GM19240 (cell line): ENCODE measurements around the gene GSN.

ENCODE experiments used
- DNase-seq: peaks from one replicate; pipeline ENCODE4 v3.0.0; 2011; ENCODE audit warnings: low spot score; ENCODE audit not compliant: insufficient read length

The GSN gene

DNA sequence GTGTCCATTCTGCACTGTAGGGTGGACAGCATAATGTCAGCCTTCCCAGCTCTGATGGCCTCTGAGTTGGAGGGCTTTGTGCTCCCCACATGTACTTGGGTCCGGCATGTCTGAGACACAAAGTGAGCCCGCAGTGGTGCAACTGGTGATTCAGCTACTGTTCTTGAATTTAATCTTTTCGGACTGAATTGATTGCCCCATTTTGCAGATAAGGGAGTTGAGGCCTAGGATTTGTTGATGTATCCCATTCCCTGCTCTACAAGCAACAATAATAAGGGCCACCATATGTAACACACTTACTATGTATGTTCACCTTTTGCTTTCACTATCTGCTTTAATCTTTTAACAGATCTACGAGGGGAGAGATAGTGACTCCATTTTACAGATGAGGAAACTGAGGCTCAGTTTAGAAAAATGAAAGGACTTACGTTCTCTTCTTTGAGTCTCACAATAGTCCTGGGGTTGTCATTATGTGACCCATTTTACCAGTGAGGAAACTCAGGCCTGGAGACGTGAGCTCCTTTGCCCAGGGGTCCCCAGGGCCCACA is 4.5 kb downstream of the GSN start:
- DNase-seq: no peak

DNA sequence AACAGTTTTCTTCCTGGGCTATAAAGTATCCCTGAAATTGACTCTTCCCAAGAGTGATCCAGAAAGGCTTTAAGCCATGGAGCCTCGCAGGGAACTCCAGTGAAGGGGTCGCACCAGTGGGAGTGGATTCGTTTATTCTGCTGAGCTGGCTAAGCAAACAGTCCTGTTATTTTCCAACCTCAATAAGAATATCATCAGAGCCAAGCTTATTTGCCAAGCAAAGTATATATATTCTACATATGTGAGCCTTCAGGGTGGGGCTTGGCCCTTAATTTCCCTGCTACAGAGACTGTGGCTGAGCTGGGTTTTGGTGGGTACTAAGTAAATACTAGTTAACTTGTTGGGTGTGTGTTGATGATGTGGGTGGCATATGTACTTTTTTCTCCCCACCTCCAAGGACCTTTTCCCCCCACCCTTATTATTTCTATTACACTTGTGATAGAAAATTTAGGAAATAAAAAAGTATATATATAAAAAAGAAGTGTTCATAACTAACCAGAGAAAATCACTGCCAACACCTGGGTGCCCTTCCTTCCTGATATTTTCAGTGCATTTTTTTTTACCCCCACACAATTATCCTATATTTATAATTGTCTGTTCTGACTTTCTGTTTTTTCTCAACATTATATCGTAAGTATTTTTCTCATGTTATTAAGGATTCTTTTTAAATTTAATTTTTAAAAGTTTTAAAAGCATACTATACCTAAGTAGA is 5.3 kb downstream of the GSN start:
- no peak for DNase-seq

DNA sequence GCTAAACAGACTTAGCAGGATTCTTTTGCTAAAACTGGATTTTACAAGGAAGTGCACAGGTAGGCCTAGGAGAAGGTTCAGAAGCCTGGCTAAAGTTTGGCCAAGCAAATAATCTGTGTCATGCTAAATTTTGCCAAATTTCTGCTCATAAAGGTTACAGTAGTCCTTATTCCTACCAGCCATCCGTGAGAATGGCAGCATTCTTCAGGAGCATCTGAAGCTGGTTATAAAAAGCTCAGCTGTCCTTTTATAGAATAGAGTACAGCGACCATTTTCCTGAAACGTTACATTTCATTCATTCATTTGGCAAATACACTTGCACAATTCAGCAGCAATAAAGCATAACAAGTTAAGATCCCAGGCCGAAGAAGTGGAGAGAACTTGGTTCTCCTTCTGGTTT is 6.9 kb downstream of the GSN start:
- DNase-seq: no peak

DNA sequence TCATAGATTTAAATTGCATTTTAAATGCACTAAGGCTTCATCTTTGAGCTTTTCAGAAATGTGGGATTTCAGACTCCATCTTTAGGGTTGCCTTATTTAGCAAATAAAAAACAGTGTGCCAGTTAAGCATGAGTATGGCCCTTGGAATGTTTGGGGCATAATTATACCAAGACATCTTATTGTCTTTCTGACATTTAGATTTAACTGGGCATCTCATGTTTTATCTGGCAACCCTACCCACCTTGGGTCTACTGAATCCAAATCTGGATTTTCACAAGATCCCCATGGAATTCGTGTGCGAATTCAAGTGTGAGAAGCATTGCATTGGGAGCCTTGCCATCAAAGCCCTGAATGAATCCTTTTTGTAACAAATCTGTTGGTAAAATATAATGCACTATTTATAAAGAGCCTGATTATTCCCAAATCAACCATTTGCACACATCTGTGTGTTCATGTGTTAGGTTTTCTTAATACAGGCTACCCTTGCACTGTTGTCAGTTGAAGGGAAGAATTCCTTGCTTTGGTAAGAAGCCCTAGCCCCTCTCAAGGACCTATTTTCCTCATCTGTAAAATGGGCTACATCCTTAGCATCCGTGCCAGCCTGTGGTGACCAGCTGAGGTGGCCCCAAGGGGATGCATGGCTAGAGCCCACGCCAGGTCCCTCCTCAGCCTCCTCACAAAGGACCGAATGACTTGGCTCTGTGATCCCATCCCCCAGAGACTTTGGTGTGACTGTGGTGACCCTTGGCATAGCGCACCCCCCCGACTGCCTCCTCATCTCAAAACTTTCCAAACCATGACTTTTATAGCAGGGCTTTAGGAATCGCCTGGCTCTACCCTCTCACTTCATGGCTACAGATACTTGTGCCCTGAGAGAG is 8.1 kb downstream of the GSN start:
- DNase-seq: no peak

DNA sequence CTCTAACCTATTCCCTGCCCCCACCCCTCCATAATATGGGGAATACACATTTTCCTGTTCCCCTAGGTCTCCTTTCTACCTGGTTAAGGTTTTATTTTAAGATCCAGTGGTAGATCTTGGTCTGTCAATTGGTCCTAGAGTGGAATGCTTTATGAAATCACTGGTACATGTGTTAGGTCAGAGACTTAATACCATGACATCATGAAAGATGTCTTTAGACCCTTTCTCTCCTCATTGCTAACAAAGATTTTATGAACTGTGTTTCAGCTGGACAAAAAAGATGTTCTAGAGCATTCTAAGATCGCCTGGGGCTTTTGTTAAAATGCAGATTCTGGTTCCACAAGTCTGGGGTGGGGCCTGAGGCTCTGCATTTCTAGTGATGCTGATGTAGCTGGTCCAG is 9.1 kb downstream of the GSN start:
- DNase-seq: no peak

DNA sequence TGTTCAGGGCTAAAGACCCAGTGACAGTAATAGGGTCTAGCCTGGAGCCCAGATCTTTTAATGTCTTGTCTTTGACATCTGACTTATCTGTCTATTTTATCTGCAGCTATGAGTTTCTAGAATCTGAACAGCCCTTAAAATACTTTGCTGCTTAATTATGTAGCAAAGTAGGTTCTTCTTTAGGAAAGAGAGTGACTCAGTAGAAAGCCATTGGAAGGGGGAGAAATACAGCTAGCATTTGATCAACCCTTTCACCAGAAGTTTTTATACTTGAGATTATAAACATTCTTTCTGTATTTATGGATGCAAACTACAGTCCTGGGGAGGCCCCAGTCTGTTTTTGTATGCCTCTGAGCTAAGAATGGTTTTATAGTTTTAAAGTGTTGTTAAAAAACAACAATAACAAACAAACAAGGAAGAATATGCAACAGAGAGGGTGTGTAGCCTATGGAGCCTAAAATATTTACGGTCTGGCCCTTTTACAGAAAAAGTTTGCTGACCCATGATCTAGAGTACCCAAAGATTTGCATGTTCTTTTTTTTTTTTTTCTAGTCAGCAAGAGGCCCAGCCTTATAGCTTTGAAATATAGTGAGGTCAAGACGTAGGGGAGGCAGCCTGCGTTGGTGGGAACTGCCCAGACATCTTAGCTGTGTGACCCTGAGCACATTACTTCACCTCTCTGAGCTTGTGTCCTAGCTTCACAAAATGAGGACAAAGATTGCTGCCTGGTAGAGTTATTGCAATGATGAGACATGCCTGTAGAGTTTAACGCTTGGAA is 9.7 kb downstream of the GSN start:
- DNase-seq: no peak

DNA sequence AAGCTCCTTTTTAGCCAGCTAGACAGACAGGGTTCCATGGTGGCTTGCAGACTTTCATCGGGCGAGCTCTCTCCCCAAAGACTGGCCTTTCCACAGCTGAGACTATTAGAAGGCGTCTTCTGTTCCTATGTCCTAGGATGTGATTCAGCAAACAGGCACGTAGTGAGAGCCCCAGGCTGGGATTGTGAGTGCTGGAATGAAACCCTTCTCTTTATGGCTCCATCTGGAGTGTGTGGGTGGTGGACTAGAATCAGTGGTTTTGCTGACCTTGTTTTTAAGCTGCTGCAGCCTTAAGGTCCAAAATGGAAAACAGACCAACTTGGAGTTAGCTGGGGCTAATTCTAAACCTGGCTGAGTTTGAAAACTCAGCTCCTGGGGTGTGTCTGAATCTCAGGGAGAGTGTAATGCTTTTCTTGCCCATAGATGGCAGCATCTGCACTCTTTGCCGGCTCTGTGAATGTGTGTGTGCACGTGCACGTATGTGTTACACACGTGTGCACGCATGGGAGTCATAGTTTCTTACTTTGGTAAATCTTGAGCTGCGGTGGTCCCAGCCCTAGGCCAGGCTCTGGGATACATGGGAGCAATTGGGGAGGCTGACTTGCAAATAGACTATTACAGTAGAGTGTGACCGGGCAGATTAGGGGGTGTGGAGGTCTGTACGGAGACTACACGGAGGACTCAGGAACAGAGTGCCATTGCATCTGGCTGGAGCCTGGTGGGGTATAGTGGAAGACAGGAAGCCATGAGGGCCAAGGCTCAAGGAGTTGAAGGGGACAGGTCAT is 10.7 kb downstream of the GSN start:
- DNase-seq: no peak

DNA sequence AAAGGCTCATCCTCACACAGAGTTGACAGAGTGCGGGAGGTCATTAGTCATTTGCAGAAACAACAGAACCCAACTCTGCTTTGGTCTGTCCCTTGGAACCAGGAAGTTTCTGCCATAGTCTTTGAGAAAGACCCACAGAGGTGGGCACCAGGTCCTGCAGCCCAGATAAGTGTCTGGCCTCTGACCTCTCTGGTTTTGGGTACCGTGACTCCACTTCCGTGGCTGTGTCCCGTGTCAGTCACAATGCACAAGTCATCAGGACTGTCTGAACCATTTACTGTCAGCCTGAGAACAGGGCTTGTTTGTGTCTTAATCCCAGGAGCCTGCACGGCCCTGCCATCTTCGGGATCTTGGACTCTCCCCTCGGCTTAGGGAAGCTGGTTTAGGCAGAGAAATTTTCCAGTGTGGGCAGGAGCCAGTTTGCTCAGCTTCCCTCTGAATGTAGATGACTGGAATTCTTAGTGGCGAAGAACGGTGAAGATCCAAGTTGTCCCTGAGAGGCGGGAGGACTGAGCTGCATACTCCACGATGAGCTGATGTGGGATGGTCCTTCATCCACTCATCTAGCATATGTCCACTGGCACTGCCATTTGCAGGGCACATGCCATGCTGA is 11.9 kb downstream of the GSN start:
- no peak for DNase-seq

DNA sequence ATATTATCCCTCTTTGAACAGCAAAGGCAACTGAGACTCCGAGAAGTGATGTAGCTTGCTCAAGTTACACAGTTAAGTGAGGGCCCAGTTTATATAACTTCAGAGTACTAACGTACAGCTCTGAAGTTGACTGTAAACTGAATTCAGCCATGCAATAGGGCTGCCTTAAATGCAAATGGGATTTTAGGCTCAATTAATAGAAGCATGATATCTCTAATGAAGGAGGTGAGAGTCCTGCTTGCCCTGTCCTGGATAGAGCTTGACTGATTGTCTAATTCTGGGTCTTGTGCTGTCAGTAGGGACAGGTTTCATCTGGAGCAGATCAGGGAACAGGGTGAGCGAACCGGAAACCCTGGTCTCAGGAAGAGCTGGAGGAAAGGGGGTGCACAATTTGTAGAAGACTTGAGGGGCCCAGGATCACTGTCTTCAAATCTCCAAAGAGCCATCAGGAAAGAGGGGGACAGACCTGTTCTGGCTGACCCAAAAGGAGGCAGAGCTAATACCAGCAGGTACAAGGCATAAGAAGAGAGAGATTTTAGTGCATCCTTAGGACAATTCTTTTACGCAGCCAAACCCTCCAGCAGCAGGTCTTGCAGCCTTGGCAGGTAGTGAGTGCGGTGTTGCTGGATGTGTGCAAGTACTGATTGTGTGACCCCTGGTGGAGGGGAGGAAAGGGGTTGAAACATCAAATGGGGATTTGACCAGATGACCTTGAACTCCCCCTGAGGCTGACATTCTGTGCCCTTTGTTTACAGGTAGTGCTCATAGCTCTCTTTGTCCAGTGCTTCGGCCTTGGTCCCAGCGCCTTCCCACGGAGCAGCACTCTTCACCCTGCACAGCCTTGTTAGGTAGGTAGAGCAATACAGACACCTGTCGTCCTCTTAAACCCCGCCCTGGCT is 13.0 kb downstream of the GSN start:
- no peak for DNase-seq

DNA sequence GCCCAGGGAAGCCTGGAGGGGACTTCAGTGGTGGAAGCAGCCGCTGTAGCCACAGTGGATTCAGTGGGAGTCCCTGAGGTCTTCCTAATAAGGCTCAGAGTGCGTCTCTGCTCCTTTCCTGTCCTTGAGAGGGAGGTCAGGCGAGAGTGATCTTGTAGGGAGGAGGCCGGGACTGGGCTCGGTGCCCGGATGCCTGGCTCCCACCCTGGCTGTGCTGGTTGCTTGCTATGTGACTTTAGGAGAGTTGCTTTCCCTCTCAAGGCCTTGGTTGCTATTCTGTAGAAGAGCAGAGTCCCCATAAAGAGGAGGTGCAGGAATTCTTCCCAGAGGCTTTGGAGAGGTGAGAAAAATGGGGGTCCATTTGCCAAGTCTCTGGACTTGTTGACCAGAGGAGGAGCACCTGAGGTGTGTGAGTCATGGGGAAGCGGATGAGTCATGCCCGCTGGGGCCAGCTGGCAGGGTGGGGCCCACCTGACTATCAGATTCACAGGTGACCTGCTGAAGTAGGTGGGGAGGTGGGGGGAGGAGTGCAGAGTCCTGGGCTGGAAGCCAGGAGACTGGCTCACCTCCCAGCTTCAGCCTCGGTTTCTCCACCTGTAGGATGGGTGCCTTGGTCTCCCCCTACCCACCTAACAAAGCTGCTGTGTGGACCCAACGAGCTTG is 13.8 kb downstream of the GSN start:
- no peak for DNase-seq

DNA sequence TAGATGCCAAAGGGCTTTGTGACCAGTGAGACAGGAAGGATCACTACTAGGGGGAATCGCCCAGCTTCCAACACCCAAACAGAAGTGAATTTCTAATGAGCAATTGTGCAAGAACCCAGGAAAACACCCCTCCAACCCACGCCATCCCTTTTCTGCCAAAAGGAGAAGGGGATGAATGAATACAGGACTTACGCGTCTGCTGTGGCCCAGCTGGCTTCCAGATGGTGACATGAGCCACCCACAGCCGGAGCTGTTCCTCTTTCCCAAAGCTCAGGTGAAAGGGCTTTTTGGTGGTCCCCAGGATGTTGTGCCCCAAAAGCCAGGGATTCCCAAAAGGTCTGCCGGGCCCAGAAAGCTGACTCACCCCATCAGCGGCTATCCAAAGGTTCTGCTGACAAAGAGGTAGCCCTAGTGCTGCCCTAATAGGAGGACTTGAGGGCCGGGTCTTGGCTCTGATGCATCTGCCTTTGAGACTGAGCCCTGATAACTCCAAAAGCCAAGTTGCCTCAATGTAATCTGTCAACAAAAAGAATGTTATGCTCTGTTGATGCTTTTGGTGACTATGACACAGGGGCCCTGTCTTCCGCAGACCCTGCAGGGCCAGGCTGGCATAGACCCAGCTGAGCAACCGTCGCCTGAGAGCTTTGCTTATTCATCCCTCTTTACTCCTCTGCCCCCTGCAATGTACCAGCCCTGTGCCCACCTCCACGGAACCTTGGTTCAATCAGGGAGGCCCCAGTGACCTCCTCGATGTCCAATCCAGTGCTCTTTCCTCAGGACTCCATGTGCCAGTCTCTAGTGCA is 14.5 kb downstream of the GSN start:
- no peak for DNase-seq

DNA sequence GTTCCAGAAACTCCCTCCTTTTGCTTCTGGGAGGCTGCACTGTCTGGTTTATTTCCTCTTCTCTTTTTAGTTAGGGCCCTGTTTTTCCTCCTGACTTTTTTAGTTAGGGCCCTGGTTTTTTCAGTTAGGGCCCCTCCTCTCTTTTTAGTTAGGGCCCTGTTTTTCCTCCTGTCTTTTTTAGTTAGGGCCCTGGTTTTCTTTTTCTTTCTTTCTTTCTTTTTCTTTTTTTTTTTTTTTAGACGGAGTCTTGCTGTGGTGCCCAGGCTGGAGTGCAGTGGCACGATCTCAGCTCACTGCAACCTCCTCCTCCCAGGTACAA is 15.1 kb downstream of the GSN start:
- DNase-seq: no peak

DNA sequence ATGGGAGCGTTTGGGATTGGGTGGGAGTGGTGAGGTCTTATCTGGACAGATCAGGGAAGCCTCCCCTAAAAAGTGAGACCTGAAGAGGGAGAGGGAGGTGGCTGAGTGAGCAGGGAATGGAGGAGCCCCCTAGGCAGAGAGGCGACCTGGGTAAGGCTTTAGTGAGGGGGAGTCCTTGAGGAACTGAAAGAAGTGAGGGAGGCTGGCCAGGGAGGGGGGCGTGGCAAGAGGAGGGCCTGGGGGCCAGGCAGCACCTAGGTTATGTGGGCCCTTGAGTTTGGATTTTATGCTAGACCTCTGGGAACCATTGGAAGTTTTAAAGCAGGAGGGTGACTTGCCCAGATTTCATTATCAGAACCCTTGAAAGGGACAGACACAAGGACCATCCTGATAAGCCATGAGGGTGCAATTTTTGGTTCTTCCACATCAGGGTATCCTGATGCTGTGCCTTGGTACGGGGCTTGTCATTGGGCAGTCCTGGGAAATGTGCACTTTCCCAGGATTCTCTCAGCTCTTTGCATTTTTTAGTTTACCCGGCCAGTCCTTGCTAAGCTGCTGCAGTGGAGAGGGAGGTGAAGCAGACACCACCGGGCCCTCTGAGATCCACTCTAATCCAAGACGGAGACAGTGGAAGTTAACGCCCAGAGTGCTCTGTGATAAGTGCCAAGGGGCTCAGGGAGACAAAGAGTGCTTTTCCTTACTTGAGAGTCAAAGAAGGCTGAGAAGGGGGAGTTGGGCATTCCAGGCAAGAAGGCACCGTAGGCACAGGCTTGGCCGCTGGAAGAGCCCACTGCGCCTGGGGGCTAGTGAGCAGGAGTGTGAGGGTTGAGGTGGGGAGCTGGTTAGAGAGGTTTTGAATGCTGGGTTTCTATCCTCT is 16.1 kb downstream of the GSN start:
- no peak for DNase-seq

DNA sequence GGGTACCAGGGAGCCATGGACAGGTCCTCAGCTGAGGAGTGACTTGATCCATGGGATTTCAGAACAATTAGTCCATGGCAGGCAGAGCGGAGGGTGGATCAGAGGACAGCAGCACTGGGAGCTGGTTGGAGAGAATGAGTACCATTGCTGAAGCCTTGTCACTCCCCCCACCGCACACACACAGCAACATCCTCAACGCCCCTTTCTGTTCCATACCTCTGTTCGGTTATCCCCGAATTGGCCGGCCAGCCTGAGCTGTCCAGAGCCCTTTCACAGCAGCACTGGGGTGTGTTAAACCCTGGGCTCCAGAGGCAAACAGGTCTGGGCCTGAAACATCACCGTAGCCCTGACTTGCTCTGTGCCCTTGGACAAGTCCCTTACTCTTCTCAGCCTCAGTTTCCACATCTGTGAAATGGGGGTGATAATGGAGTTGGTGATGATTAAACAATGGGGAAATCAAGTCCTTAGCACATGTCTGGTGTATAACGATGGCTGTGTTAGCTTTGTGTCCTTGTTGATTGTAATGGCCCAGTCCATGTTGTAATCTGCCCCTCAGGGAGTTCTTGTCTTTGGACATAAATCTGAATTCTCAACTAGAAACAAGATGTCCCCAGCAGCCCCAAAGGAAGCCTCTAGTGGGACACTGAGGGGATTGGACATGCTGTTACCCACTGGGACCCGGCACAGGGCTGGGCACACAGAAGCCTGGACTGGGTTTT is 16.9 kb downstream of the GSN start:
- DNase-seq: no peak

DNA sequence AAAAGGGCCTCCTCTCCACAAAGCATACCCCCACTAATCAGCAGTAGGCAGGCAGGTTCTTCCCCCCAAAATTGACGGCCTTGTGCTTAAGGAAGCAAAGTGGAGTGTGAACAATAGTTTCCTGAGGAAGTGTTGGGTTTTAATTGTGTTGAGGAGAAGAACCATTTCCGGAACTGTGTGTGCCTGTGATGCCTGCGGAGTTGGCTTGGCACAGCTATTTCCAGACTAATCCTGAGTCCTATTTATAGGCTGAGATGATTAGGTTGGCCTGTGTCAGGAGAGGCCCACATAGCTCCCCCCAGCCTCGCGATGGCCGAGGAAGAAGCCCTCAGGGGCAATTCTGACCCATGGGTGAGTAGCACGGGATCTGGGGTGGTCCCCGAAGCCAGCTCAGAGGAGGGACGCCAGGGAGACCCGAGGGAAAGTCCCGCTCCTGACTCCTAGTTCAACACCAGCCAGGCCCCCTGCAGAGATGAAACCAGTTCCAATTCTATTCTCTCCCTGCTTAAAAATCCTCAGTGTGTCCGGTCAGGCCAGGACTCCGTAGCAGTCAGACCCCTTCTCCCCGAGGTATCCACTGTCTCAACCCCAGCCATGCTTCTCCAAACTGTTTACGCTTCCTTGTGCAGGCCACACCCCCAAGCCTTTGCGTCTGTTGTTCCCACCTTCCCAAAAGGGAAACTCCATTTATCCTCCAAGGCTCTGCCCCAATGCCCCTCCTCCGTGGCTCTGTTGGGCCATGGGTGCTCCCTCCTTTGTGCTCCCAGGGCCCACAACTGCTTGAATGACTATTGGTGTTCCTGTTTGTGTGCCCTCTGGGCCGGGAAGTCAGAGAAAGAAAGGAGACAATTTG is 18.1 kb downstream of the GSN start:
- DNase-seq: no peak

DNA sequence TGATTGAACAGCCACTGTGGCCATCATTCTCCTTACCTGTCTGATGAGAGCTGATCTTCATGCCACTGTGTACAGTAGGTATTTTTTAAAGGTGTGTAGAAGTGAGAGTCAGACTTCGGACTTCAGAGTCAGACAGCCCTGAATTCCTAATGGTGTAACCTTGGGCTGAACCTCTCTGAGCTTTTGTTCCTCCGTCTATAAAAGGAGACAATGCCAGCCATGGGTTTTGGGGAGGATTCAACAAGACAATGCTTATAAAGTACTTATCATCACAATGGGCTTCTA is 18.7 kb downstream of the GSN start:
- DNase-seq: no peak
